Neuron (in vitro differentiated cells): ENCODE results near the gene PLXNA4.

Experiments used
- H2AFZ ChIP-seq: one replicate; pipeline ENCODE4 v1.6.1; 2013; ENCODE audit warnings: low read depth, mild to moderate bottlenecking, inconsistent platforms, low read length, moderate library complexity
- H3K27me3 ChIP-seq: one replicate; pipeline ENCODE4 v1.6.1; 2013; ENCODE audit warnings: low read length; ENCODE audit not compliant: insufficient read depth
- H3K36me3 ChIP-seq: one replicate; pipeline ENCODE4 v1.6.1; 2013; ENCODE audit warnings: low read length; ENCODE audit not compliant: insufficient read depth
- H3K4me1 ChIP-seq: one replicate; pipeline ENCODE4 v1.6.1; 2013; ENCODE audit warnings: low read length; ENCODE audit not compliant: insufficient read depth
- H3K4me3 ChIP-seq: 2 replicates; pipeline ENCODE4 v1.5.1; 2013; ENCODE audit warnings: mild to moderate bottlenecking, low read length, moderate library complexity
- H3K9me3 ChIP-seq: one replicate; pipeline ENCODE4 v1.6.1; 2013; ENCODE audit warnings: low read length

Gene PLXNA4

GRCh38 chr7:132515181-132515580, 61.1 kb downstream of the PLXNA4 start:
- Histone ChIP-seq H3K4me3 (no peak overlapping the region), H2AFZ (no peak overlapping the region), H3K36me3 (no peaks in the 10 kb centered on the region), H3K9me3 (no peaks in the 10 kb centered on the region), H3K4me1 (no peaks in the 10 kb centered on the region), H3K27me3 (no peaks in the 10 kb centered on the region)

- no peaks in the 10 kb centered on the region for H3K36me3 ChIP-seq
- no peaks in the 10 kb centered on the region for H3K27me3 ChIP-seq
- no peak overlapping the region for H2AFZ ChIP-seq
- no peaks in the 10 kb centered on the region for H3K9me3 ChIP-seq
- H3K4me3 ChIP-seq: no peak overlapping the region
- H3K4me1 ChIP-seq: no peaks in the 10 kb centered on the region
Observed at GRCh38 chr7:132514430-132514829, 61.8 kb downstream of the PLXNA4 start.

GRCh38 chr7:132511921-132512320, 64.3 kb downstream of the PLXNA4 start:
- no peak overlapping the region for H3K4me3 ChIP-seq
- no peaks in the 10 kb centered on the region for H3K27me3 ChIP-seq
- H3K36me3 ChIP-seq: no peaks in the 10 kb centered on the region
- H2AFZ ChIP-seq: no peak overlapping the region
- no peaks in the 10 kb centered on the region for H3K4me1 ChIP-seq
- no peaks in the 10 kb centered on the region for H3K9me3 ChIP-seq

GRCh38 chr7:132511387-132511786, 64.9 kb downstream of the PLXNA4 start:
- no peak overlapping the region for H2AFZ ChIP-seq
- H3K9me3 ChIP-seq: no peaks in the 10 kb centered on the region
- H3K4me1 ChIP-seq: no peaks in the 10 kb centered on the region
- H3K4me3 ChIP-seq: no peak overlapping the region
- H3K27me3 ChIP-seq: no peaks in the 10 kb centered on the region
- no peaks in the 10 kb centered on the region for H3K36me3 ChIP-seq

GRCh38 chr7:132509643-132510042, 66.6 kb downstream of the PLXNA4 start:
- no peak overlapping the region for H2AFZ ChIP-seq
- no peaks in the 10 kb centered on the region for H3K9me3 ChIP-seq
- no peaks in the 10 kb centered on the region for H3K36me3 ChIP-seq
- H3K4me1 ChIP-seq: no peaks in the 10 kb centered on the region
- H3K4me3 ChIP-seq: no peak overlapping the region
- no peaks in the 10 kb centered on the region for H3K27me3 ChIP-seq

GRCh38 chr7:132508724-132509353, 67.4 kb downstream of the PLXNA4 start:
- Histone ChIP-seq H3K4me1 (no peaks in the 10 kb centered on the region), H3K4me3 (no peak overlapping the region), H3K27me3 (no peaks in the 10 kb centered on the region), H3K9me3 (no peaks in the 10 kb centered on the region), H3K36me3 (no peaks in the 10 kb centered on the region), H2AFZ (no peak overlapping the region)

GRCh38 chr7:132504852-132505251, 71.4 kb downstream of the PLXNA4 start:
- Histone ChIP-seq H3K4me3 (no peak overlapping the region), H3K4me1 (no peaks in the 10 kb centered on the region), H3K36me3 (no peaks in the 10 kb centered on the region), H3K9me3 (no peaks in the 10 kb centered on the region), H2AFZ (no peak overlapping the region), H3K27me3 (no peaks in the 10 kb centered on the region)

- no peak overlapping the region for H2AFZ ChIP-seq
- no peaks in the 10 kb centered on the region for H3K9me3 ChIP-seq
- H3K36me3 ChIP-seq: no peaks in the 10 kb centered on the region
- no peak overlapping the region for H3K4me3 ChIP-seq
- no peaks in the 10 kb centered on the region for H3K27me3 ChIP-seq
- H3K4me1 ChIP-seq: no peaks in the 10 kb centered on the region
Observed at GRCh38 chr7:132504071-132504470, 72.2 kb downstream of the PLXNA4 start.

GRCh38 chr7:132503415-132503814, 72.9 kb downstream of the PLXNA4 start:
- H3K36me3 ChIP-seq: no peaks in the 10 kb centered on the region
- H3K4me3 ChIP-seq: no peak overlapping the region
- no peaks in the 10 kb centered on the region for H3K4me1 ChIP-seq
- no peak overlapping the region for H2AFZ ChIP-seq
- H3K27me3 ChIP-seq: no peaks in the 10 kb centered on the region
- no peaks in the 10 kb centered on the region for H3K9me3 ChIP-seq

GRCh38 chr7:132501956-132502355, 74.3 kb downstream of the PLXNA4 start:
- Histone ChIP-seq H2AFZ (no peak overlapping the region), H3K4me3 (no peak overlapping the region), H3K4me1 (no peaks in the 10 kb centered on the region), H3K27me3 (no peaks in the 10 kb centered on the region), H3K36me3 (no peaks in the 10 kb centered on the region), H3K9me3 (no peaks in the 10 kb centered on the region)

GRCh38 chr7:132500727-132501440, 75.4 kb downstream of the PLXNA4 start:
- no peak overlapping the region for H2AFZ ChIP-seq
- no peaks in the 10 kb centered on the region for H3K27me3 ChIP-seq
- H3K4me3 ChIP-seq: no peak overlapping the region
- no peaks in the 10 kb centered on the region for H3K9me3 ChIP-seq
- no peaks in the 10 kb centered on the region for H3K4me1 ChIP-seq
- no peaks in the 10 kb centered on the region for H3K36me3 ChIP-seq

- H2AFZ ChIP-seq: no peak overlapping the region
- no peak overlapping the region for H3K4me3 ChIP-seq
- H3K4me1 ChIP-seq: no peaks in the 10 kb centered on the region
- H3K27me3 ChIP-seq: no peaks in the 10 kb centered on the region
- H3K36me3 ChIP-seq: no peaks in the 10 kb centered on the region
- no peaks in the 10 kb centered on the region for H3K9me3 ChIP-seq
Observed at GRCh38 chr7:132499487-132499886, 76.8 kb downstream of the PLXNA4 start.

- H3K4me3 ChIP-seq: no peak overlapping the region
- H2AFZ ChIP-seq: no peak overlapping the region
- H3K9me3 ChIP-seq: no peaks in the 10 kb centered on the region
- no peaks in the 10 kb centered on the region for H3K4me1 ChIP-seq
- no peaks in the 10 kb centered on the region for H3K27me3 ChIP-seq
- no peaks in the 10 kb centered on the region for H3K36me3 ChIP-seq
Observed at GRCh38 chr7:132499065-132499464, 77.2 kb downstream of the PLXNA4 start.

GRCh38 chr7:132498319-132498718, 78.0 kb downstream of the PLXNA4 start:
- H2AFZ ChIP-seq: no peak overlapping the region
- H3K27me3 ChIP-seq: no peaks in the 10 kb centered on the region
- H3K36me3 ChIP-seq: no peaks in the 10 kb centered on the region
- H3K4me3 ChIP-seq: no peak overlapping the region
- H3K9me3 ChIP-seq: no peaks in the 10 kb centered on the region
- no peaks in the 10 kb centered on the region for H3K4me1 ChIP-seq
